Smooth muscle cell (in vitro differentiated cells): Measurements from ENCODE around the gene PTN. TPM values are rescaled to one million over a fixed set of nuclear protein-coding genes. Genes with fewer than 3 reads are reported as not detected.

ENCODE experiments used
- DNase-seq: peaks from one replicate; lab custom pipeline; 2025; ENCODE audit not compliant: unreplicated experiment; lab: John Stamatoyannopoulos, UW
- H2AFZ ChIP-seq: fragments of 200-600 bp; sonication (generic); 2 replicates; pipeline ENCODE4 v1.6.0; 2016; ENCODE audit warnings: antibody characterized with exemption, low read depth, mild to moderate bottlenecking
- H3F3A ChIP-seq: fragments of 200-600 bp; sonication (generic); 2 replicates; pipeline ENCODE4 v1.6.0; 2017; ENCODE audit warnings: antibody characterized with exemption, low read depth
- H3K27ac ChIP-seq: fragments of 200-600 bp; sonication (generic); 2 replicates; pipeline ENCODE4 v1.5.1; 2016; ENCODE audit warnings: low read depth, mild to moderate bottlenecking
- H3K27me3 ChIP-seq: fragments of 200-600 bp; sonication (generic); 2 replicates; pipeline ENCODE4 v1.6.1; 2016; ENCODE audit warnings: low read depth, mild to moderate bottlenecking
- H3K36me3 ChIP-seq: fragments of 200-600 bp; sonication (generic); 2 replicates; pipeline ENCODE4 v1.5.1; 2016; ENCODE audit warnings: low read depth
- H3K4me1 ChIP-seq: fragments of 200-600 bp; sonication (generic); 2 replicates; pipeline ENCODE4 v1.5.1; 2016; ENCODE audit warnings: low read depth
- H3K4me2 ChIP-seq: fragments of 200-600 bp; sonication (generic); 2 replicates; pipeline ENCODE4 v1.6.0; 2016; ENCODE audit warnings: mild to moderate bottlenecking
- H3K4me3 ChIP-seq: fragments of 200-600 bp; sonication (generic); 2 replicates; pipeline ENCODE4 v1.5.1; 2016; ENCODE audit warnings: mild to moderate bottlenecking
- H3K79me2 ChIP-seq: fragments of 200-600 bp; sonication (generic); 2 replicates; pipeline ENCODE4 v1.6.0; 2016; ENCODE audit warnings: low read depth, mild to moderate bottlenecking
- H3K9ac ChIP-seq: fragments of 200-600 bp; sonication (generic); 2 replicates; pipeline ENCODE4 v1.6.0; 2016; ENCODE audit warnings: low read depth
- H3K9me3 ChIP-seq: fragments of 200-600 bp; sonication (generic); replicated peaks from 2 replicates; pipeline ENCODE4 v1.5.1; 2016; ENCODE audit warnings: low read depth
- H4K20me1 ChIP-seq: fragments of 200-600 bp; sonication (generic); 2 replicates; pipeline ENCODE4 v1.6.0; 2016; ENCODE audit warnings: low read depth
- CTCF ChIP-seq: fragments of 200-600 bp; sonication (generic); IDR thresholded peaks from 2 replicates; pipeline ENCODE4 v1.5.1; 2017; ENCODE audit warnings: borderline replicate concordance, mild to moderate bottlenecking, antibody characterized with exemption; ENCODE audit not compliant: insufficient read depth, poor library complexity, severe bottlenecking
- WGBS: methylation state at CpG from one replicate; pipeline ENCODE4 v1.1.7; 2016; ENCODE audit warnings: low lambda C conversion rate; 5-methylcytosine and 5-hydroxymethylcytosine counted together
- polyA plus RNA-seq: library from polyadenylated mRNA; unstranded; fragments of >200 nt; fragmentation: Nextera tagmentation; extraction: Ambion mirVana; gene quantifications from 2 replicates; pipeline ENCODE4 v1.2.1, GENCODE V29; 2016
- total RNA-seq: library from RNA; depleted of rRNA; stranded (reverse); fragments of >200 nt; gene quantifications from 2 replicates; pipeline ENCODE4 v1.2.3, GENCODE V29; 2014

The PTN gene
- total and polyA plus RNA-seq, 2 experiments from 2014 or later = 8.9 to 15.1 TPM

GRCh38 chr7:137305901-137306621 is 37.5 kb downstream of the PTN start:
- DNase-seq = no peak
- Histone ChIP-seq H3K9me3 (no peaks in the 10 kb centered on the region), H2AFZ (no peak overlapping the region), H3K27me3 (no peaks in the 10 kb centered on the region), H3K4me2 (no peak overlapping the region), H3K9ac (no peak overlapping the region), H3F3A (no peaks in the 10 kb centered on the region), H3K4me1 (peaks cover 5% of the 10 kb centered on the region), H3K4me3 (no peak overlapping the region), H3K79me2 (no peaks in the 10 kb centered on the region), H3K27ac (no peak overlapping the region), H4K20me1 (no peaks in the 10 kb centered on the region), H3K36me3 (no peaks in the 10 kb centered on the region)
- 90% methylated on average over 6 of the region's 6 CpGs for WGBS
- TF ChIP-seq CTCF = no peak

- Histone ChIP-seq H4K20me1 (no peaks in the 10 kb centered on the region), H3K4me2 (no peak overlapping the region), H3K27ac (no peak overlapping the region), H3K4me1 (peaks cover 5% of the 10 kb centered on the region), H3K9me3 (no peaks in the 10 kb centered on the region), H3K27me3 (no peaks in the 10 kb centered on the region), H3K4me3 (no peak overlapping the region), H3K79me2 (no peaks in the 10 kb centered on the region), H3K9ac (no peak overlapping the region), H2AFZ (no peak overlapping the region), H3K36me3 (no peaks in the 10 kb centered on the region), H3F3A (no peaks in the 10 kb centered on the region)
- WGBS = 92% methylated on average over 9 of the region's 9 CpGs
- TF ChIP-seq CTCF = no peak
- DNase-seq = no peak
Measured at GRCh38 chr7:137304624-137305235, 38.8 kb downstream of the PTN start.

- H3K9ac ChIP-seq = no peak overlapping the region
- no peak overlapping the region for H3K4me3 ChIP-seq
- H3F3A ChIP-seq = no peaks in the 10 kb centered on the region
- H3K27ac ChIP-seq = no peak overlapping the region
- 90% methylated on average over 1 of the region's 1 CpG for WGBS
- H3K4me1 ChIP-seq = peaks cover 5% of the 10 kb centered on the region
- no peaks in the 10 kb centered on the region for H3K36me3 ChIP-seq
- no peak overlapping the region for H3K4me2 ChIP-seq
- DNase-seq = no peak
- no peak for TF ChIP-seq CTCF
- no peaks in the 10 kb centered on the region for H3K79me2 ChIP-seq
- H3K27me3 ChIP-seq = no peaks in the 10 kb centered on the region
- no peaks in the 10 kb centered on the region for H4K20me1 ChIP-seq
- no peak overlapping the region for H2AFZ ChIP-seq
- H3K9me3 ChIP-seq = no peaks in the 10 kb centered on the region
Measured at GRCh38 chr7:137304165-137304564, 39.4 kb downstream of the PTN start.
